HuH-7.5 (cell line): ENCODE results near the gene TRIM15.
"Not testable (repeated sequence)": the region's sequence is repeated elsewhere in the genome, so short reads cannot be mapped to it uniquely, and the experiment has no call there.

Experiments
- DNase-seq: peaks from one replicate; pipeline ENCODE4 v3.0.0; 2011; ENCODE audit warnings: low spot score

Gene TRIM15

DNA sequence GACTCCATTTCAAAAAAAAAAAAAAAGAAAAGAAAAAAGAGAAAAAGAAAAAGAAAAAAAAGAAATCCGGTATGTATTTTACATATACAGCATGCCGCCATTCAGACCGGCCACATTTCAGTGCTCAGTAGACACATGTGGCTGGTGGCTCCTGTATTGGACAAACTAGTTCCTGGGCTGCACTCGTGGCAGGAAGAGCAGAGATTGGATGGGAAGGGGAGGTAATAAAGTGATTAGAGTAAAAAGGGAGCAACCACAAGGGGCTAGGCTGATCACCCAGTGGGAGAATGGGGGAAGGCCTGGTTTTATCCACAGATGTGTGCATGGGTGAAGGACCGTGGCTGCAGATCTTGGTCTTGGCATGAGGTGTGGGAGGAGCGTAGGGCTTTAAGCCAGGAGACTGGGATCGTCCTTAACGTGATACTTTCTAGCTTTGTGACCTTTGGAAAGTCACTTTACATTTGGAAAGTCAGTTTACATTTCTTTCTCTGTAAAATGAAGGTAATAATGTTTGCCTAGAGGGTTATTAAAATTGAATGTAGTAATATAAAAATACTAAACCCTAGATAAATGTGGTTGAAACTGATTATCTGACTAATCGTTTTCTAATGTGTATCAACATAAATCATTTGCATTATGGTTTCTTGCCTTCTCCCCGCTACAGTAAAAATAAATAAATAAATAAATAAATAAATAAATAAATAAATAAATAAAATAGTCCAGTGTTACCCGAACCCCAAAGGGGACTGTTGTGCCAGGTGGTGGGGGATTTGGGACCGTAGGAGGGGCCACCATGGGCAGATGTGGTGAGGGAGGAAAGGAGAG is 869 bp upstream of the TRIM15 start:
- DNase-seq = no peak

DNA sequence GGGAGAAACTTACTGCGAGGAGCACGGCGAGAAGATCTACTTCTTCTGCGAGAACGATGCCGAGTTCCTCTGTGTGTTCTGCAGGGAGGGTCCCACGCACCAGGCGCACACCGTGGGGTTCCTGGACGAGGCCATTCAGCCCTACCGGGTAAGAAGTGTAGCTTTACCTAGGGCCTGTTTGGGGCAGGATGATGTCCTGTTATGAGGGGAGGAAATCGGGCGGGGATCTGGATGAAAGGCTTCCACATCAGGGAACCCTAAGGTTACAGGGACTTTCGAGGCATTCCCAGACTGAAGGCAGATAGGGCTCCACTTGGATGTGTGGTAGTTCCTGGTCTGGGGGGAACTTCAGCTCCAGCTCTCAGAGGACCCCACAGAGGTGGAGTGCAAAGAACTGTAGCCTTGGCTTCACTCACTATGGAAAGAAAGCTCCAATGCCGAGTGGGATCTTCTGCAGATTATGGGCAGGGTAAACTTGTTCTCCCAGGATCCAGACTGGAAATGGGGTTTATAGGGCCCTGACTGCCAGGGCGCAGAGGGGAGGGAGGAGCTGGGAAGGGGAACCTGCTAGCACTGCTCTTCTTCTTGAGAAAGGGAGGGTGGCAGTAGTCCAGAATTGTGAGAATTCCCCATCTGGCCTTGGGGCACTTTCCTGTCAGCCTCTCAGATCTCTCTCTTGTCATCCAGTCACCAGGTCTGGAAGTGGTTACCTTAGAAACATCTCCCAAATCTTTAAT is 740 bp downstream of the TRIM15 start:
- DNase-seq = no peak

DNA sequence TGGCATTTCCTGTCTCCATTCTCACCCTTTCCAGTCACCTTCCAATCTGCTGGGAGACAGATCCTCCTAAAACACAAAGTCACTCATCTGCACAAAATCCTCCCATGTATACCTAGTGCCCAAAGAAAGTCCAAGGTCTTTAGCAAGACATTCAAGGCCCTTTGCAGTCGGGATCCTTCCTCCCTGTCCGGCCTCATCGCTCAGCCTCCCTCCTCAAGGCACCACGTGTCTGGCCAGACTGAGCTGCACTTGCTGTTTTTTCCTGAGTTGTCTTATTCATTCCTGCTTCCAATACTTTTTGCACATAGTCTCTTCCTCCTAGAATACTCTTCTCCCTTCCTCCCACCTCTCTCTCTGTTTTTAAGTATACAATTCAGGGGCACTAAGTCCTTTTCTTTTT is 1.4 kb downstream of the TRIM15 start:
- DNase-seq = no peak

DNA sequence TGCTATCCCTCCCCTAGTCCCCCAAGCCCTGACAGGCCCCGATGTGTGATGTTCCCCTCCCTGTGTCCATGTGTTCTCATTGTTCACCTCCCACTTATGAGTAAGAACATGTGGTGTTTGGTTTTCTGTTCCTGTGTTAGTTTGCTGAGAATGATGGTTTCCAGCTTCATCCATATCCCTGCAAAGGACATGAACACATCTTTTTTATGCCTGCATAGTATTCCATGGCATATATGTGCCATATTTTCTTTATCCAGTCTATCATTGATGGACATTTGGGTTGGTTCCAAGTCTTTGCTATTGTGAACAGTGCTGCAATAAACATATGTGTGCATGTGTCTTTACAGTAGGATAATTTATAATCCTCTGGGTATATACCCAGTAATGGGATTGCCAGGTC is 1.9 kb downstream of the TRIM15 start:
- DNase-seq = not testable (repeated sequence)

DNA sequence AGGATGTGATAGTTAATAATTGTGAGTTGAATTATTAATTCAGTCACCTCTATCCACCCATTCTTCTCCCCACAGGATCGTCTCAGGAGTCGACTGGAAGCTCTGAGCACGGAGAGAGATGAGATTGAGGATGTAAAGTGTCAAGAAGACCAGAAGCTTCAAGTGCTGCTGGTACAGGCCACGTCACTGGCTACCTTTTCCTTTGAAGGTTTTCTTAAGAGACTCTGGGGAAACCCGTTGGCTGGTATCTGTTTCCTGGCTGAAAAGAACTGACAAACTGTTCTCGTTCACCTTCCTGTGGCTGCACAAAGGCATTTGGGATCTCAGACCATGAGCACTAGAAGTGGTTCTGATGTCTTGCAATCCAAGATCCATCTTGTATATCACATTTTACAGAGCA is 3.8 kb downstream of the TRIM15 start:
- DNase-seq = no peak

DNA sequence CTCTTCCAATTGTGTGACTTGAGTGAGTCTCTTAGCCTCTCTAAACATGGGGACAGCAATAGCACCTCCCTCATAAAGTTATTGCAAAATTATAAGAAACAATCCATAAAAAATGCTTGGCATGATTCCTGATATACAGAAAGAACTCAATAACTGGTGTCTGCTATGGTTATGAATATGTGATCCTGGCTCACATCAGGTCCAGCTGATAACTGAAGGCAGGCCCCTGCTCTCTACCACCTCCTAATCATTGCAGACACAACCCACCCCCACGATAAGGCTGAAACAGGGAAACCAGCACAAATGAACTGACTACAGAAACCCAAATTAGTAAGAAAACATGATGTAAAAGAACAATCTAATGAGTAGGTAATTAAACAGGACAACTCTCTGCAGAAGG is 5.4 kb downstream of the TRIM15 start:
- DNase-seq = no peak

DNA sequence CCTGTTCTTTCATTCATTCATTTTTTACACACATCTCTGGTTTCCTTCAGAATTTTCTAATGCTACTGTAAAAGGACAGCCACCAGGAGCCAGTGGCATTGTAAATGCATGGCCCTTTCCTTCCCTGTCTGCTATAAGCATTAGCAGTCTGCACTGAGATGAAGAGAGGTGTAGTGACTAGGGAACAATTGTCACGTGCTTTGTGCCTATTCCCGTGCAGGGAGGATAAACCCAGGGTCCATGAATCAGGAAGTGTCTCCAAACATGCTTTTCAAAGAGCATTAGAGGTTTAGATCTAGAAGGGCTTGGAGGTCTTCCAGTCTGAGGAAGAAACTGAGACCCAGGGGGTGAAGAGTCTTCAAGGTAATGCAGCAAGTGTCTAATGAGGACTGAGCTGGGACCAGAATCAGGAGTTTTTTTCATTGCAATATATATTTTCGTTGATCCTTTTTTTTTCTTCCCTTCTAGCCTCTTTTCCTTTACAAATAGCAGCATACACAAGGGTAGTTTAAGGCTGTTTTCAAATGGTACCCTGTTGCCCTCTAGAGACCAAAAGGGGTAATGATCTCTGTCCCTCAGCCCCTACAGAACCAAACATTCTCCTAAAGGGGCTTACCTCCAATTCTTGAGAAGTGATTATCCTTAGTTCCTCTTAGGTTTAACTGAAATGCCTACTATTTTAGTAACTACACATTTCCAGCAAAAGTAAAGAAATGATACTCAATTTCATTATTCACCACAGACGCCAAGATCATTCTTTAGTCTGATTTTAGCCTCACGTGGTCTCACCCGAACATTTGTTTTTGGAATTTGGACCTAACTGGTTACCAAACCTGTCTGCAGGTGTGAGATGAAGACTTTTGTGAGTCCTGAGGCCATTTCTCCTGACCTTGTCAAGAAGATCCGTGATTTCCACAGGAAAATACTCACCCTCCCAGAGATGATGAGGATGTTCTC is 6.6 kb downstream of the TRIM15 start:
- peak; percentile 31 for DNase-seq

DNA sequence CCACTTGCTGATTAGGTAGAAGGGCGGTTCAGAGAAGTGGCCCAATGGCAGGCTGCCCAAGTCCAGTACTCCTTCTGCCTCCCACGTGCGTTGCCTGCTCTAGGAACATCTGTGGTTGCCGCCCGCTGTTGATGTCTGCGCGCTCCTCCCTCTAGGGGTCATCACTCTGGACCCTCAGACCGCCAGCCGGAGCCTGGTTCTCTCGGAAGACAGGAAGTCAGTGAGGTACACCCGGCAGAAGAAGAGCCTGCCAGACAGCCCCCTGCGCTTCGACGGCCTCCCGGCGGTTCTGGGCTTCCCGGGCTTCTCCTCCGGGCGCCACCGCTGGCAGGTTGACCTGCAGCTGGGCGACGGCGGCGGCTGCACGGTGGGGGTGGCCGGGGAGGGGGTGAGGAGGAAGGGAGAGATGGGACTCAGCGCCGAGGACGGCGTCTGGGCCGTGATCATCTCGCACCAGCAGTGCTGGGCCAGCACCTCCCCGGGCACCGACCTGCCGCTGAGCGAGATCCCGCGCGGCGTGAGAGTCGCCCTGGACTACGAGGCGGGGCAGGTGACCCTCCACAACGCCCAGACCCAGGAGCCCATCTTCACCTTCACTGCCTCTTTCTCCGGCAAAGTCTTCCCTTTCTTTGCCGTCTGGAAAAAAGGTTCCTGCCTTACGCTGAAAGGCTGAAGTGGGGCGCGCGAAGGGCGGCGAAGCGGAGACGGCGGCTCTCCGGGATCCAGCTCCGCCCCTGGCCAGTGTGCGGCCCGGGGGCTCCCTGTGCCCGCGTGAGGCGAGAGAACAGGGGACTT is 8.5 kb downstream of the TRIM15 start:
- DNase-seq = no peak

DNA sequence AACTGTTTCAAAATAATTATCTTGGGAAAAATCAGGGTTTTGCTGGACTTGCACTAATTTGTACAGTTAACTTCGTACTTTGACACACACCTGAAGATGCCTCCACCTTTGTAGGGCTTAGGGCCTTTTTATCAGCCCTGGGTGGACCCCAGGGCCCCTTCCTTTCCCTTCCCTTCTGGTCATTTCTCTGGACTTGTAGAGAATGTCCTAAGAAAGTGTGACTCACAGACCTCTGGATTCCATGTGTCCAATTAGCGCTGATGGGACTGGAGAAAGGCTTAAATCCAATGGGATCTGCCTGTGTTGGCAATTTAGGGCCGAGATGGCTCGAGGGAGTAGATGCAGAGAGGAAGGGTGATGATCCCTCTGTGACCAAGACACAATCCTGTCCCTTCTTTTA is 9.3 kb downstream of the TRIM15 start:
- no peak for DNase-seq

DNA sequence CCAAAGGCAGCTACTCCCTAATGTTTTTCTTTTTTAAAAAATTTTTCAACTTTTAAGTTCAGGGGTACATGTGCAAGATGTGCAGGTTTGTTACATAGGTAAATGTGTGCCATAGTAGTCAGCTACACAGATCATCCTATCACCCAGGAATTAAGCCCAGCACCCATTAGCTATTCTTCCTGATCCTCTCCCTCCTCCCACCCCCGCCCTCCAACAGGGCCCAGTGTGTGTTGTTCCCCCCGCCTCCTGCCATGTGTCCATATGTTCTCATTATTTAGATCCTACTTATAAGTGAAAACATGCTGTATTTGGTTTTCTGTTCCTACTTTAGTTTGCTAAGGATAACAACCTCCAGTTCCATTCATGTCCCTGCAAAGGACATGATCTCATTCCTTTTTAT is 12.4 kb downstream of the TRIM15 start:
- DNase-seq = no peak

DNA sequence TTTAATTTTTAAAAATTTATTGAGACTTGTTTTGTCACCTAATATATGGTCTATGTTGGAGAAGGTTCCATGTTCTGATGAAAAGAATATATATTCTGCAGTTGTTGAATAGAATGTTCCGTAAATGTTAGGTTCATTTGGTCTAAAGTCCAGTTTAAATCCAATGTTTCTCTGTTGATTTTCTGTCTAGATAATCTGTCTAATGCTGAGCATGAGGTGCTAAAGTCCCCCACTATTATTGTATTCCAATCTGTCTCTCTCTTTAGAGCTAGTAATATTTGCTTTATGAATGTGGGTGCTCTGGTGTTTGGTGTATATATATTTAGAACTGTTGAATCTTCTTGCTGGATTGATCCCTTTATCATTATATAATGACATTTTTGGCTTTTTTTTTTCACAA is 15.5 kb downstream of the TRIM15 start:
- DNase-seq = no peak

DNA sequence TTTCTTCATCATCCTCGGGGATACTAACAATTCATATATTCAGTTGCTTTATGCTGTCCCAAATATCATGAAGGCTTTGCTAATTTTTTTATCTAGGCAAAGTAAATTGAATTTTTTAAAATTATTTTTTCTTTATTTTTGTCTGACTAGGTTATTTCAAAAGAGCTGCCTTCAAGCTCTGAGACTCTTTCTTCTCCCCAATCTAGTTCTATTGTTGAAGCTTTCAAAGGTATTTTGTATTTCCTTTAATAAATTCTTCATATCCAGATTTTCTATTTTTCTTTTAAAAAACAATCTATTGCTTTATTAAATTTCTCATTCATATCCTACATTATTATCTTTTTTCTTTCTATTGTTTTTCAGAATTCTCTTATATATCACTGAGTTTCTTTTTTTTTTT is 16.8 kb downstream of the TRIM15 start:
- no peak for DNase-seq

DNA sequence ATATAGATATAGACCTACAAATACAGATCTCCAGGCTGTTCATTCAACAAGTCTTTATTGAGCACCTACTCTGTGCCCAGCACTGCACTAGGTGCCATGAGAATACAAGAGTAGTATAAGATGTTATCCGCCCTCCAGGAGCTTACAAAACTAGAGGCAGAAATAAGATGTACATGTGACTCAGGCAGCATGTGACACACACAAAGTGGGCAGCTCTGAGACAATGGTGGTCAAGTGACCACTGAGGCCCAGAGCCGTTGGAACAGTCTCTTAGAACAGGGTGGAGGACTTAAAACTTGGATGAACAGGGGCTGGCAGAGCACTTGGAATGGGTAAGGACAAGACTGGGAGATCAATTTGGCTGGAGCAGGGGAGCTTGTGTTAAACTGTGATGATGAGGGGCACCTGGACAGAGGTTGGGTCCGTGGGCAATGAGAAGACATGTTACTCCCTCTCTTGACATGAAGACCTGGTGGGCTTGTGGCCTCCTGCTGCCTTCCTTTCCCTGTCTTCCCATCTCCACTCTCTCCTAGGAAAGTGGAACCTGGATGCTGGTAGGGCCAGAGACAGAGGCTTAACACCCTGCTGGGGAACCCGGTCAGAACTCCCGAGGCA is 21.2 kb downstream of the TRIM15 start:
- DNase-seq = no peak

DNA sequence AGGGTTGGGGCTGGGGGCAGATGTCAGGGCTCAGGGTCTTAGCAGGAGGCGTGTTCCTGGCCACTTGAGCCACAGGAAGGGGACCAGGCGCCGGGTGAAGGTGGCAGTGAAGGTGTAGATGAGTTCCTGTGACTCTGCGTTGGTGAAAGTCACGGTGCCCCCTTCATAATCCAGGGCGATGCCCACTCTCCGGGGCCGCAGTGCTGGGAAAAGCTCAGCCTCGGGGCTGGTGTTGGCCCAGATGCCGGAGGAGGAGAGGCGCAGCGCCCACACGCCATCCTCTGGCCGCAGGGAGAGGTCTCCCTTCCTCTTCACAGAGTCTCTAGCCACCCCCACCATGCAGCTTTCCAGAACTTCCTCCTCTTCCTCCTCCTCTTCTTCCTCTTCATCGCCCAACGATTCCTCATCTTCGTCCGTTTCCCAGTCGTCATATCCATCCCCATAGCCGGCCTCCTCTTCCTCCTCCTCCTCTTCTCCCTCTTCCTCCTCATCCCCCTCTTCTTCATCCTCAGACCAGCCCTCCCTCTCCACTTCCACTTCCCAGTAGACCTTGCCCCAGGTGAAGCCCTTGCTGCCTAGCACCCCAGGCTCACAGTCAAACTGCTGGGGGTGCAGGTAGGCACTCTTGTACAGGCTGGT is 22.6 kb downstream of the TRIM15 start:
- no peak for DNase-seq

DNA sequence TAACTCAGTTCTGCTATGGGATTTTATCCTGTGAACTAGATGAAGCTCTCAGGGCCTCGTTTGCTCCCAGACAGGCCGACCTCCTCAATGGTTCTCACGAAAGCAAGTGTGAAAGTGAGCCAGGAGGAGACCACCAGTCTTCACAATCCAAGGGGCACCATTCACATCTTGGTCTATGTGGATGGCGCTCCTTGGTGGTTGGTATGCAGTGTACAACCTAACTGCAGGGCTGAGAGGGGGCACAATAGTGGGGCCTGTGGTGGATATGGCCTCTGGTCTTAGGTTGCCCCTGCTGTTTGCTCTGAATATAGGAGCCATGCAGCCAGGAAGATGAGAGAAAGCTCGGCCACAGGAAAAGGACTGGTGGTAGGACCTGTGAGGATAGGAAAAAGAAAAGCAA is 25.2 kb downstream of the TRIM15 start:
- no peak for DNase-seq

DNA sequence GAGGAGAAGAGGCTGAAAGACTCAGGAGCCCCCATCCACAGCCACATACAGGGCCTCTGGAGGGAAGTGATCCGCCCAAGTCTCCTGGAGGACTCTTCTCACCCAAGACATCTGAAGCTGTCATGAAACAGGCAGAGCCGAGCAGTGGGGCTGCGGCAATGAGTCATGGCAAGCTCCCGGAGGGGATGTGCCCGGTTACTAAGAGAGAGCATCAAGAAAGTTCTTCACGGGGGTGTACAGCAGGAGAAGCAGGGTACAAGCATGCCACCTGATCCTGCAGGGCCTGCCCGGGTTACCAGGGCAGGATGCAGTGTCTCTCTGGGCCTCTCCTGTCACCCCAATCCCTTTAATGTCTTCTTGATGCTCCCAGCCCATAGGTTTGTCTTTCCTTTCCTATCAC is 28.7 kb downstream of the TRIM15 start:
- DNase-seq = no peak

DNA sequence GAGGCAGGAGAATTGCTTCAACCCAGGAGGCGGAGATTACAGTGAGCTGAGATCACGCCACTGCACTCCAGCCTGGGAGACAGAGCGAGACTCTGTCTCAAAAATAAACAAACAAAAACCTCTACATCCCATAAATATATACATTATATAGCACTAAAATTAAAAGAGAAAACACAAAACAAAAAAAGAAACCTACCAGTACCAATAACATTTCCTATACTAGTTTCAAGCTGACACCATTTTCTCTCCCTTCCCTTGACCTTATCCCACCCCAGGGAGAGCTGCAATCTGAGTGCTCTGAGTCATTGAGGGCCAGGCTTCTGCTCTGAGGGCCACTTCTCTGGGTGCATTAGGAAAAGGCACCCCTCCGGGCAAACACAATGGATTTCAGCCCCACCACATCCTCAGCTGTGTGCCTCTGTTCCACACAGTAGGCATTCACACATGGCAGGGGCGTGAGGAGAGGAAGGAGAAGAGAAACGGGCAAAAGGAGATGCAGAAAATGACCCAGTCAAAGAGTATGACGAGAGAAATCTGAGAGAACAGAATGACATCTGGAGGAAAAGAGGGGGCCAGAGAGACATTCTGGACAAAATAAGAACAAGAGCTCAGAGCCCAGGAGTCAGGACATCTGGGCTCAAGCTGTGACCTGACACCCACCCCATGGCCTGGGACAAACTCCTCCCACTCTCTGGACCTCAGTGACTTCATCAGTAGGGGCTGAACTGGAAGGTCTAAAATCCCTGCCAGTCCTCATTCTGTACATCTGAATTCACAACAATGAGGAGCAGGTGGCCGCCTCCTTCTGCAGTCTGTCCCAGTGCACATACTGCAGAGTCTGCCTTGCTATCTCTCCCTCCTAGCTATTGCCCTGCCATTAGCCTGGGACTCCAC is 31.7 kb downstream of the TRIM15 start:
- DNase-seq = no peak

DNA sequence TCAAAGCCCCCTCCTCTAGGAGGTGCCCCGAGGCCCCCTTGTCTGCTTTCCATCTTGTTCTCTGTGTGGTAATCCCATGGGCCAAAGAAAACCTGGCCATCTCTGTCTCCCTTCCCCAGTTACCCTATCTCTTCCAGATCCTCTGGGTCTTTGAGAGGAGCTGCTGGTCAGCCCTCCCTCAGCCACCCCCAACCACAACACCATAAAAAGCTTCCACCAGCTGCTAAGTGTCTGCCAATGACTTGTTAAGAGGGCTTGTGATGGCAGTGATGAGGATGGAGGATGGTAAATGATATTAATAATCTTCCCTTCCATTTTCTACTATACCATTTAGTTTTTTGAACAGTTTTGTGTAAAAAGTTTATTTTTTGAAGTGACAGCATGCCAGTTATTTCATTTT is 32.6 kb downstream of the TRIM15 start:
- no peak for DNase-seq

DNA sequence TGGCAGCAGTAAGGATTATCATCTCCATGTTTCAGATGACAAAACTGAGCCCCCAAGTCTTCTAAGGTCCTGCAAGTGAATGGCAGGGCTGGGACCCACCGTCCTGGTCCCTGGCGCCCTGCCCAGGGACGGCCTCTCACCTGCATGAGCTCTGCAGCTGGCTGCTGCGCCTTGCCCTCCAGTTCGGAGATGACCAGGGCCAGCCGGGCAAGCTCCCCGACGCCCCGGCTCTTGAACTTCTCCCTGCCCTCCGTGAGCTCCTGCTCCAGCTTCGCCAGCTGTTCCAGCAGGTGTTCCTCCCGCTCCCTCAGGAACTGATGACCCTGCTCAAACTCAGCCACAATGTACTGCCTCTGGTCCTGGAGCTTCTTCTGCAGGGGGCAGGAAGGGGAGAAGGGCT is 33.0 kb downstream of the TRIM15 start:
- DNase-seq = no peak
